Astrocyte (in vitro differentiated cells and primary cell): ENCODE data around the gene MEPE.

Experiments used
- EZH2 ChIP-seq: IDR thresholded peaks from 2 replicates; pipeline ENCODE4 v1.6.1; 2012; ENCODE audit warnings: mild to moderate bottlenecking, low read length, inconsistent platforms; ENCODE audit not compliant: insufficient read depth
- TF ChIP-seq, protein P1 (sequence below): IDR thresholded peaks from 2 replicates; pipeline ENCODE4 v1.5.1; 2011; ENCODE audit warnings: low read depth, mild to moderate bottlenecking, inconsistent platforms, low read length, moderate library complexity; ENCODE audit not compliant: insufficient read depth

DNA sequence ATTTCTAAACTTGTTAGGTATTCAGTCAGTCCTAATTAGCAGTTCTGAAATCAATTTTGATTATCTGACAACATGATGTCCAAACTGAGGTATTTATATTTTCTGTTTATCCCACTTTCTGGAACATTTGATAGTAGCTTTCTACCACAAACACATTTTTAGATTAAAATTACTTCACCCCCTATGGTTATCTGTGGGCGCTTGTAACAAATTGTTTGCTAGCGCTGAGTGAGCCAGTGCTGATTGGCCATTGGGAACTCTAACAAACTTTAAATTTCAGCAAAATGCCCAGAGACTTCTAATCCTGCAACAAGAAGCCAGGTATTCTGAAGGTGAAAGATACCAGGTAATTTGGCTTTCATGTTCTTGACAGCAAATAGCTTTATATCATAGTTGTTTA, at the start of gene MEPE:
- TF ChIP-seq, protein P1, sequence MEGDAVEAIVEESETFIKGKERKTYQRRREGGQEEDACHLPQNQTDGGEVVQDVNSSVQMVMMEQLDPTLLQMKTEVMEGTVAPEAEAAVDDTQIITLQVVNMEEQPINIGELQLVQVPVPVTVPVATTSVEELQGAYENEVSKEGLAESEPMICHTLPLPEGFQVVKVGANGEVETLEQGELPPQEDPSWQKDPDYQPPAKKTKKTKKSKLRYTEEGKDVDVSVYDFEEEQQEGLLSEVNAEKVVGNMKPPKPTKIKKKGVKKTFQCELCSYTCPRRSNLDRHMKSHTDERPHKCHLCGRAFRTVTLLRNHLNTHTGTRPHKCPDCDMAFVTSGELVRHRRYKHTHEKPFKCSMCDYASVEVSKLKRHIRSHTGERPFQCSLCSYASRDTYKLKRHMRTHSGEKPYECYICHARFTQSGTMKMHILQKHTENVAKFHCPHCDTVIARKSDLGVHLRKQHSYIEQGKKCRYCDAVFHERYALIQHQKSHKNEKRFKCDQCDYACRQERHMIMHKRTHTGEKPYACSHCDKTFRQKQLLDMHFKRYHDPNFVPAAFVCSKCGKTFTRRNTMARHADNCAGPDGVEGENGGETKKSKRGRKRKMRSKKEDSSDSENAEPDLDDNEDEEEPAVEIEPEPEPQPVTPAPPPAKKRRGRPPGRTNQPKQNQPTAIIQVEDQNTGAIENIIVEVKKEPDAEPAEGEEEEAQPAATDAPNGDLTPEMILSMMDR, result no peak
- TF ChIP-seq EZH2, result no peak
